HG03196 (cell line): ENCODE measurements around the gene LSM14A.

Experiments used
- ATAC-seq: cut with Tn5 transposase; IDR thresholded peaks from one replicate; pipeline ENCODE4 v1.9.1; 2021; ENCODE audit not compliant: unreplicated experiment

Gene LSM14A

GRCh38 chr19:34278783-34279182 lies 106.5 kb downstream of the LSM14A start:
- no peak for ATAC-seq
